Right lobe of liver (tissue), 4 donors: Measurements from ENCODE around the gene GNAL.

Source experiments
- POLR2A ChIP-seq: fragments of 450-650 bp; IDR thresholded peaks from one replicate; pipeline ENCODE4 v1.6.1; 2017; ENCODE audit warnings: antibody characterized with exemption, mild to moderate bottlenecking
- TF ChIP-seq, protein P1 (sequence below), 4 donors: fragments of 200-600 bp in 3 of 4; fragments of 450-650 bp in 1 of 4; IDR thresholded peaks; one replicate each; pipeline versions ENCODE4 v1.5.1 to v1.8.0; 2016 to 2022; ENCODE audit warnings: antibody characterized with exemption in 4 of 4, mild to moderate bottlenecking in 2 of 4
- donor health status: DM: no; HTN: no; CAD: no.
- donor health status: DM: no; HTN: no; CAD: no.
- donor health status: DM: no; HTN: yes; CAD: no.

DNA sequence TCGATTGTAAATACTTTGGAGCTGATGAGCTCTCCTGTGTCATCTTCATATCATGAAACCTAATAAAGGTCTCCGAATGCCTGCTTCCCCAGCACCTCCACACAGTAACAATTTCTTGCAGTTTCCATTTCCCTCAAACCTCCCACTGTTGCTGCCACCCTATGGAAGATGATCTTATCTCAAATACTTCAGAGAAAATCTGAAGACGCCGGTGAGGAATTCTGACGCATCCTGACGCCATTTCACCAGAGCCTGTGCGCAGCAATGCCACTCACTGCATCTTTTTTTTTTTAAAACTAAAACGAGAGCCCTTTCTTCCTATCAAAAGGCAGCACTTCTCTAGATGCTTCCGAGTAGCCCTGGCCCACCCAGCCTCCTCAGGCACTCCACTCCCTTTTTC, 31.9 kb upstream of the GNAL start:
- TF ChIP-seq POLR2A: no peak
- TF ChIP-seq, protein P1, sequence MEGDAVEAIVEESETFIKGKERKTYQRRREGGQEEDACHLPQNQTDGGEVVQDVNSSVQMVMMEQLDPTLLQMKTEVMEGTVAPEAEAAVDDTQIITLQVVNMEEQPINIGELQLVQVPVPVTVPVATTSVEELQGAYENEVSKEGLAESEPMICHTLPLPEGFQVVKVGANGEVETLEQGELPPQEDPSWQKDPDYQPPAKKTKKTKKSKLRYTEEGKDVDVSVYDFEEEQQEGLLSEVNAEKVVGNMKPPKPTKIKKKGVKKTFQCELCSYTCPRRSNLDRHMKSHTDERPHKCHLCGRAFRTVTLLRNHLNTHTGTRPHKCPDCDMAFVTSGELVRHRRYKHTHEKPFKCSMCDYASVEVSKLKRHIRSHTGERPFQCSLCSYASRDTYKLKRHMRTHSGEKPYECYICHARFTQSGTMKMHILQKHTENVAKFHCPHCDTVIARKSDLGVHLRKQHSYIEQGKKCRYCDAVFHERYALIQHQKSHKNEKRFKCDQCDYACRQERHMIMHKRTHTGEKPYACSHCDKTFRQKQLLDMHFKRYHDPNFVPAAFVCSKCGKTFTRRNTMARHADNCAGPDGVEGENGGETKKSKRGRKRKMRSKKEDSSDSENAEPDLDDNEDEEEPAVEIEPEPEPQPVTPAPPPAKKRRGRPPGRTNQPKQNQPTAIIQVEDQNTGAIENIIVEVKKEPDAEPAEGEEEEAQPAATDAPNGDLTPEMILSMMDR (IDR thresholded peaks at IDR 0.05): no peak
